Medulla oblongata (tissue), 1 donor: ENCODE data around the gene MTHFS.
"Not testable (repeated sequence)": the region's sequence is repeated elsewhere in the genome, so short reads cannot be mapped to it uniquely, and the experiment has no call there.

Experiments
- DNase-seq: peaks from one replicate; pipeline ENCODE4 v3.0.0-alpha.2; 2015; ENCODE audit errors: extremely low spot score

The MTHFS gene

GRCh38 chr15:79915776-79916501, 19.1 kb upstream of the MTHFS start:
- not testable (repeated sequence) for DNase-seq

GRCh38 chr15:79914728-79915127, 17.9 kb upstream of the MTHFS start:
- no peak for DNase-seq

DNA sequence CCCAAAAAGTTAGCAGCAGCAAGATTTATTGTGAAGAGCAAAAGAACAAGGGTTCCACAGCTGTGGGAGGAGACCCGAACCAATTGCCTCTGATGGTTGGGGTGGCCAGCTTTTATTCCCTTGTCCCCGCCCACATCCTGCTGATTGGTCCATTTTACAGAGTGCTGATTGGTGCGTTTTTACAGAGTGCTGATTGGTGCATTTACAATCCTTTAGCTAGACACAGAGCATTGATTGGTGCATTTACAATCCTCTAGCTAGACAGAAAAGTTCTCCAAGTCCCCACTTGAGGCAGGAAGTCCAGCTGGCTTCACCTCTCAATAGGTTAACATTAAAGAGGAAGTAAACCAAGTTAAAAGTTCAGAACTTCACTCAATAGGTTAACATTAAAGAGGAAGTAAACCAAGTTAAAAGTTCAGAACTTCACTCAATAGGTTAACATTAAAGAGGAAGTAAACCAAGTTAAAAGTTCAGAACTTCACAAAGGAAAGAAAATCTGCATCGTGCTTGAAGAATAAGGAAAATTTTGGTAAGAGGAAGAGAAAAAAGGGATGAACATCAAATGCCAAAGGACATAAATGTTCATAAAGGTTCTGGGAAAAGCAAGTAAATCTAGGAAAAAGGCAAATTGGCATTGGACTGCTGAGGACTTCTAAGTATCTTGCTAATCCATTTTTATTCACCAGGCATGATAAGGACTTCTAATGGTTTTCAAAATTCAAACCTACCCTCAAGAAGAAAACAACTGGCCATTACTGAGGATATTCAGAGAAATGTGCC, 12.9 kb upstream of the MTHFS start:
- DNase-seq: not testable (repeated sequence)

GRCh38 chr15:79904271-79904670, 7.5 kb upstream of the MTHFS start:
- no peak for DNase-seq

- no peak for DNase-seq
These were observed 6.8 kb upstream of the MTHFS start for GRCh38 chr15:79903626-79904025.

GRCh38 chr15:79903144-79903543, 6.3 kb upstream of the MTHFS start:
- DNase-seq: no peak

DNA sequence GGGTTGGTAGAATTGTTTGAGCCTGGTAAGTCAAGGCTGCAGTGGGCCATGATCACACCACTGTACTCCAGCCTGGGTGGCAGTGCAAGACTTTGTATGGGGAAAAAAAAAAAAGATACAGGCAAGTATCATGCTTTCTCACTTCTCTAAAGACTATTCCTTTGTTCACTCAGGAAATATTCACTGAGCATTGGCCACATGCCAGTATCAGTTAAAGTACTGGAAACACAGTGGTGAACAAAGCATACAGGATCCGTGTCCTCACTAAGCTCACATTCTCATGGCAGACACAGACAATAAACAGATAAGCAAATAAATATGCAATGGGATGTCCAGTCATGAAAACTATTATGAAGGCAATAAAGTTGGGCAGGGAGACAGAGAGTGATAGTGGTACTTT, 5.1 kb upstream of the MTHFS start:
- DNase-seq: peak; percentile 39

- not testable (repeated sequence) for DNase-seq
These were observed 4.1 kb upstream of the MTHFS start for GRCh38 chr15:79900818-79901378.

- no peak for DNase-seq
These were observed 3.3 kb upstream of the MTHFS start for GRCh38 chr15:79900087-79900486.

GRCh38 chr15:79898786-79899185, 2.0 kb upstream of the MTHFS start:
- not testable (repeated sequence) for DNase-seq

GRCh38 chr15:79898369-79898768, 1.6 kb upstream of the MTHFS start:
- DNase-seq: no peak

DNA sequence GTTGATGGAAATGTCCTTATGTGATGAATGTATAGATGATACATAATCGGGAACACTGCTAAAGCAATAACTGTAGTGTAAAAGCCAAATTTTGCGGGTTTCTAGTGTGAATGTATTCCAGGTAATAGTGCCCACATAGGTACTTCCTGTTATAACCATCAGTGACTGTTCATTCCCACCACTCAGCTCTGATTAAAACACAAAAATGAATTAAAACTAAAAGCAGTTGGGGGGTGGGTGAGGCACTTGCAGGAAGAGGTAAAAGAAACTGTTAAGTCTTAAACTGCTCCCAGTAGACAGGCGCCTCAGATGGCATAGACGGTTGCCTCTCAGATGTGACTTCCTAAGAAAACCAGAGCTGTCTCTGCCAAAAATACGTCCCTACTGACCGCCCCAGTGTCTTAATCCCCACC, 893 bp upstream of the MTHFS start:
- no peak for DNase-seq

DNA sequence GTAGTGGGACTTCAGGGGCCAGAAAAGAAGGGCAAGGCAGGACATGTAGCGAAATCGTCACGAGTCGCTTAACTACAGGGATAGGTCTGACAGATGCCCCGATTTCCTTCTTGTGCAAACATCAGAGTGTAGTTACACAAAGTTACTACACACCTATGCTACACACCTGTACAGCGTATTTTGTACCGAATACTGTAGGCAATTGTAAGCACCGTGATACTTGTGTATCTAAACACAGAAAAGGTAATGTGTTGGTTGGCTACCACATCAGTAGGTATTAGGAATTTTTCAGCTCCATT, 515 bp upstream of the MTHFS start:
- no peak for DNase-seq

- DNase-seq: no peak
These were observed 632 bp downstream of the MTHFS start for GRCh38 chr15:79896131-79896633.

GRCh38 chr15:79887054-79887930, 9.5 kb downstream of the MTHFS start:
- no peak for DNase-seq

GRCh38 chr15:79886124-79886523, 10.7 kb downstream of the MTHFS start:
- no peak for DNase-seq

DNA sequence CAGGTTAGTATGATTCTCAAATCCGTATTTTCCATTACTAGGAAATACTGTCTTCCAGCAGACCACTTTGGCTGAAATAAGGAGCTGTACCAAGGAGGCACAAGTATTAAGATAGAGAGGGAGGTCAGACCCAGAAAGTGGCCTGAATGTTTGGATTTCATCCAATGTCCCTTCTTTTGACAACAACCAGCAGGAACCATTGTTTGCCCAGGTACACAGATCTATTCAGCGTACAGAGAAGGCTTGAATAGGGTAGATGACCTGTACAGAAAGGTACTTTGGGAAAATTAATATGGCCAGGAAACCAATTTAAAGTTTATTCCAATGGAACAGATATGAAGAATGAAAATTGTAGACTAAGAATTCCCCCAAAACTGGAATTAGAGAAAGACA, 12.6 kb downstream of the MTHFS start:
- DNase-seq: no peak

DNA sequence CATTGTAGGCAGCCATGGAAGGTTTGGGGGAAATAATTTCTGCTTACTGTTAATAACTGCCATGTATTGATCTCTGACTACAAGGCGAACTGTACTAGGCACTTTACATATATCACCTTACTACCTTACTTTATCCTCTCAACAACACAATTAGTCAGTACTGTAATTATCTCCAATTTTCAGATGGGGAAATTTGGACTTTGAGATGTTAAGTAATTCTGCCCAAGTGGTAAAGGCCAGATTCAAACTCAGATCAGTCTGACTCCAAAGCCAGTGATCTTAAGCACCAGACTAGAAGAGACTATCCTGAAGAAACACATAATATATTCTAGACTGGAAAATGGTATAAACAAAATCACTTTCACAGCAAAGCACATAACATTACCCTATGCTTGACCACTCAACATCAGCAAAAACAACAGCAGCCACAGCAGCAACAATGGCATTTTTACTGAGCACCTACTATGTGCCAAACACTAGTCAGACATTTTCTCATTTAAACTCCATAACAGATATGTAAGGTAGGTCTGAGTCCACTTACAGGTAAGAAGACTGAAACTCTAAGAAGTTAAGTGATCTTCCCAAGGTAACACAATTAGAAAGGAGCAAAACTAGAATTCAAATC, 13.1 kb downstream of the MTHFS start:
- no peak for DNase-seq

GRCh38 chr15:79881668-79882067, 15.1 kb downstream of the MTHFS start:
- no peak for DNase-seq

DNA sequence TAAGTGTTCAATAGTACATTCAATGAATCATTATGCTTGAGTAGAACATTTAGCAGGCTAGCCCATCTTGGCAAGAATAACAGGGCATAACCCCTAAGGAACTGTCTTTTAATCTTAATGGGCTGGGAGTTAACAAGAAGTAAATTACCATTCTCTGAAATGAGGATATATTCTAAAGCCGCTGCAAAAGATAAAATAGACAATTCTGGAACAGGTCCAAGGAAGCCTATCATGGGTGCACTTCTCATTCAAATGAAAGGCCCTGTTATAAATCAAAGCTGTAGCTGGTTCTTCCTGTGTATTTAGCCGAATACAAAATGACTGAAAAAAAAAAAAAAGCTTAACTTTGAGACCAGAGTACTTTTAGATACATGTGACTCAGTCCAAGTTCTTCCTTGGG, 15.6 kb downstream of the MTHFS start:
- no peak for DNase-seq

DNA sequence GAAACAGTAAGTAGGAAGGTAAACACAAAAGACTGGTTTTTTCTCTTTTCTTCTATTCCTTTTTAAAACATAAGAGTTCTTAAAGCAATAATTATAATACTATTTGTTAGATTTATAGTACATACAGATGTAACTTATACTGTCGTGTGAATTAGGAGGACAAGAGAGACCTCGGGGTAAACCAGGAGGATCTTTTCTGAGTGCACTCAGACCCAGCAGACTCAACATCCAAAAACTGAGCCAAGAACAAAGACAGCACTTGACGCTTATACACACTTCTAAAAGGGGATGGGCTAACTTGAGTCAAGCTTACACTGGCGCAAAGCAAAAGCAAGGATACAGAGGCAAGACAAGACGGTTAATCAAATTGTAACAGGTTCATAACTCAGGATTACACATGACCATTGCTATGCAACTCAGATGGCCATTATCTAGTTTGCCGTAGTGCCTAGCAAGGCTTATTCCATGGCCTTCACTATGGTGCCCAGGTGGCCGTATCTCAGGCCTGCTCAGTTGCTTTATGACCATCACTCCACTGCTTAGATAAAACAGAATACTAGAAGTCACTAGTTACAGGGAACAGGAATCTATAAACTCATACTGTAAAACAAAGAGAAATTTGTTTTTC, 18.6 kb downstream of the MTHFS start:
- no peak for DNase-seq
